HCT116 (cell line): ENCODE data around the gene PAX6. TPM values are rescaled to one million over a fixed set of nuclear protein-coding genes. Genes with fewer than 3 reads are reported as not detected.

Source experiments
- ATAC-seq: fragments of 200-7000 bp; cut with Tn5 transposase; 2 replicates; pipeline ENCODE4 v1.9.1; 2020; ENCODE audit warnings: mild to moderate bottlenecking, moderate library complexity
- BruUV-seq: library from RNA; stranded (reverse); fragments of 400-500 nt; replicated peaks from 2 replicates; lab custom pipeline; 2021; lab: Mats Ljungman, UMichigan
- CTCF ChIA-PET: fragments of 300-600 bp; sonication (Branson Sonifier 250); formaldehyde crosslinking; loops from one replicate; lab custom pipeline; 2021; ENCODE audit warnings: antibody characterized with exemption; lab: Charles Lee
- POLR2A ChIA-PET: fragments of 300-600, 350-600 bp; sonication (Branson Sonifier 250); formaldehyde crosslinking; loops from one replicate; lab custom pipeline; 2021; ENCODE audit warnings: antibody characterized with exemption; lab: Charles Lee
- RAD21 ChIA-PET, 2 experiments: fragments of 300-600 bp; sonication (Branson Sonifier 250); formaldehyde crosslinking; loops; one replicate each; lab custom pipeline; 2023; ENCODE audit warnings: low total read pairs in 2 of 2; ENCODE audit not compliant: uncharacterized antibody in 2 of 2, unreplicated experiment in 2 of 2, low non-redundant PET in 1 of 2; lab: Charles Lee
- DNase-seq: peaks from one replicate; pipeline ENCODE4 v3.0.0-alpha.2; 2010; ENCODE audit warnings: low read depth, low spot score
- H2AFZ ChIP-seq: fragments of 200-600 bp; shearing (Covaris generic), sonication (generic); 2 replicates; pipeline ENCODE4 v1.6.1; 2017; ENCODE audit warnings: low read depth, mixed run types, mixed read lengths, antibody characterized with exemption, low read length; ENCODE audit not compliant: poor library complexity, severe bottlenecking
- H3K27ac ChIP-seq: 2 replicates; pipeline ENCODE4 v1.5.1; 2012; ENCODE audit warnings: low read depth, low read length
- H3K27me3 ChIP-seq: fragments of 200-600 bp; sonication (generic); 2 replicates; pipeline ENCODE4 v1.6.1; 2016; ENCODE audit warnings: mixed run types, low read length, mixed read lengths; ENCODE audit not compliant: insufficient read depth
- H3K36me3 ChIP-seq, 2 experiments: fragments of 200-500 bp in 1 of 2; fragments of 200-600 bp in 1 of 2; sonication (Bioruptor generic) in 1 of 2; sonication (generic) in 1 of 2; 2 replicates each; pipeline versions ENCODE4 v1.5.1 to v1.6.1; 2014 to 2016; ENCODE audit warnings: low read length in 2 of 2, inconsistent platforms in 1 of 2, mixed read lengths in 1 of 2, mixed run types in 1 of 2; ENCODE audit not compliant: insufficient read depth in 2 of 2, control insufficient read depth in 1 of 2
- H3K4me1 ChIP-seq, 2 experiments: fragments of 200-600 bp in 1 of 2; sonication (generic) in 1 of 2; 2 replicates each; pipeline versions ENCODE4 v1.5.1 to v1.6.1; 2012 to 2017; ENCODE audit warnings: low read length in 2 of 2, inconsistent platforms in 1 of 2, mild to moderate bottlenecking in 1 of 2, mixed read lengths in 1 of 2, mixed run types in 1 of 2, moderate library complexity in 1 of 2; ENCODE audit not compliant: insufficient read depth in 2 of 2, control insufficient read depth in 1 of 2
- H3K4me2 ChIP-seq: fragments of 200-600 bp; sonication (generic); 2 replicates; pipeline ENCODE4 v1.6.1; 2017; ENCODE audit warnings: mixed run types, low read length, mixed read lengths
- H3K4me3 ChIP-seq, 2 experiments: fragments of 200-600 bp in 1 of 2; sonication (generic) in 1 of 2; replicated peaks in 1 of 2; 2 replicates each; pipeline ENCODE4 v1.5.1; 2011 to 2016; ENCODE audit warnings: low read length in 2 of 2, control low read depth in 1 of 2, low read depth in 1 of 2, mild to moderate bottlenecking in 1 of 2, mixed read lengths in 1 of 2, mixed run types in 1 of 2
- H3K79me2 ChIP-seq: fragments of 200-600 bp; sonication (generic); 2 replicates; pipeline ENCODE4 v1.6.1; 2017; ENCODE audit warnings: mild to moderate bottlenecking, mixed run types, low read length, moderate library complexity, mixed read lengths; ENCODE audit not compliant: insufficient read depth
- H3K9ac ChIP-seq: fragments of 200-600 bp; sonication (generic); 2 replicates; pipeline ENCODE4 v1.6.1; 2016; ENCODE audit warnings: low read length, mixed read lengths
- H3K9me2 ChIP-seq: fragments of 200-600 bp; sonication (generic), shearing (Covaris generic); 2 replicates; pipeline ENCODE4 v1.6.1; 2017; ENCODE audit warnings: mixed run types, mild to moderate bottlenecking, moderate library complexity; ENCODE audit not compliant: insufficient read depth
- H3K9me3 ChIP-seq, 2 experiments: fragments of 200-500 bp in 1 of 2; fragments of 200-600 bp in 1 of 2; sonication (Bioruptor generic) in 1 of 2; sonication (generic) in 1 of 2; 2 replicates each; pipeline ENCODE4 v1.6.1; 2014 to 2017; ENCODE audit warnings: low read length in 2 of 2, mixed read lengths in 2 of 2, inconsistent platforms in 1 of 2, low read depth in 1 of 2, mild to moderate bottlenecking in 1 of 2, mixed run types in 1 of 2, moderate library complexity in 1 of 2; ENCODE audit not compliant: control insufficient read depth in 1 of 2, insufficient read depth in 1 of 2
- H4K20me1 ChIP-seq: fragments of 200-600 bp; sonication (generic), shearing (Covaris generic); 2 replicates; pipeline ENCODE4 v1.6.1; 2017; ENCODE audit warnings: mixed run types, mild to moderate bottlenecking, moderate library complexity; ENCODE audit not compliant: insufficient read depth
- CBX3 ChIP-seq: IDR thresholded peaks from 2 replicates; pipeline ENCODE4 v1.6.1; 2012; ENCODE audit warnings: low read depth
- CEBPB ChIP-seq: IDR thresholded peaks from 2 replicates; pipeline ENCODE4 v1.6.1; 2012; ENCODE audit warnings: low read depth
- ELF1 ChIP-seq: IDR thresholded peaks from 2 replicates; pipeline ENCODE4 v1.6.1; 2012; ENCODE audit warnings: low read depth, borderline replicate concordance
- EZH2 ChIP-seq: fragments of 200-600 bp; sonication (generic); IDR thresholded peaks from 2 replicates; pipeline ENCODE4 v1.6.1; 2017; ENCODE audit warnings: antibody characterized with exemption, mixed run types
- EZH2phosphoT487 ChIP-seq: fragments of 200-600 bp; IDR thresholded peaks from 2 replicates; pipeline ENCODE4 v1.6.1; 2018; ENCODE audit warnings: antibody characterized with exemption, borderline replicate concordance
- FOSL1 ChIP-seq: IDR thresholded peaks from 2 replicates; pipeline ENCODE4 v1.6.1; 2012; ENCODE audit warnings: low read depth
- JUND ChIP-seq: IDR thresholded peaks from 2 replicates; pipeline ENCODE4 v1.6.1; 2012
- POLR2A ChIP-seq: IDR thresholded peaks from 2 replicates; pipeline ENCODE4 v1.7.0; 2011; ENCODE audit warnings: borderline replicate concordance; ENCODE audit not compliant: insufficient read depth, insufficient read length; ENCODE audit errors: extremely low read depth
- RAD21 ChIP-seq: IDR thresholded peaks from 2 replicates; pipeline ENCODE4 v1.6.1; 2012; ENCODE audit warnings: low read depth, mild to moderate bottlenecking
- SP1 ChIP-seq: IDR thresholded peaks from 2 replicates; pipeline ENCODE4 v1.6.1; 2012; ENCODE audit warnings: low read depth
- SRF ChIP-seq: IDR thresholded peaks from 2 replicates; pipeline ENCODE4 v1.6.1; 2012; ENCODE audit warnings: low read depth
- TCF7L2 ChIP-seq: IDR thresholded peaks from 2 replicates; pipeline ENCODE4 v1.7.0; 2011; ENCODE audit warnings: borderline replicate concordance, inconsistent platforms; ENCODE audit not compliant: insufficient read depth, insufficient read length; ENCODE audit errors: extremely low read depth
- YY1 ChIP-seq: IDR thresholded peaks from 2 replicates; pipeline ENCODE4 v1.6.1; 2011; ENCODE audit warnings: low read length, low read depth, moderate library complexity, mild to moderate bottlenecking; ENCODE audit not compliant: insufficient replicate concordance; ENCODE audit errors: extremely low read depth
- ZFX ChIP-seq: fragments of 450-650 bp; IDR thresholded peaks from 2 replicates; pipeline ENCODE4 v1.6.1; 2017
- ZNF274 ChIP-seq: fragments of 200-500 bp; sonication (Bioruptor generic); IDR thresholded peaks from 2 replicates; pipeline ENCODE4 v1.6.1; 2014; ENCODE audit warnings: mild to moderate bottlenecking, low read depth, low read length, inconsistent platforms
- intact Hi-C: fragments of 100-400 bp; cut with micrococcal nuclease; formaldehyde crosslinking; loops from 2 replicates; pipeline ENCODE4 v1.10.0; 2022
- total RNA-seq: library from RNA; stranded (reverse); gene quantifications from one replicate; pipeline ENCODE4 v1.2.1, GENCODE V29; 2021; ENCODE audit not compliant: unreplicated experiment
- TF ChIP-seq, protein P1 (sequence below): IDR thresholded peaks from 2 replicates; pipeline ENCODE4 v1.6.1; 2012
- TF ChIP-seq, protein P2 (sequence below), 3 experiments: fragments of 200-600 bp in 1 of 3; sonication (generic) in 1 of 3; IDR thresholded peaks in 2 of 3; conservative IDR thresholded peaks in 1 of 3; 2 replicates each; pipeline ENCODE4 v1.5.1; 2012 to 2017; ENCODE audit warnings: low read depth in 2 of 3, low read length in 2 of 3, antibody characterized with exemption in 1 of 3, borderline replicate concordance in 1 of 3, control low read depth in 1 of 3, mild to moderate bottlenecking in 1 of 3, mixed read lengths in 1 of 3, mixed run types in 1 of 3, moderate library complexity in 1 of 3; ENCODE audit not compliant: insufficient read depth in 1 of 3
- TF ChIP-seq, protein P3 (sequence below): IDR thresholded peaks from 2 replicates; pipeline ENCODE4 v1.6.1; 2012
- TF ChIP-seq, protein P4 (sequence below): IDR thresholded peaks from 2 replicates; pipeline ENCODE4 v1.6.1; 2011; ENCODE audit warnings: mild to moderate bottlenecking, low read length, moderate library complexity; ENCODE audit not compliant: insufficient replicate concordance; ENCODE audit errors: extremely low read depth

The PAX6 gene
- total RNA-seq, 1 experiment from 2014 or later = 5.3 TPM

DNA sequence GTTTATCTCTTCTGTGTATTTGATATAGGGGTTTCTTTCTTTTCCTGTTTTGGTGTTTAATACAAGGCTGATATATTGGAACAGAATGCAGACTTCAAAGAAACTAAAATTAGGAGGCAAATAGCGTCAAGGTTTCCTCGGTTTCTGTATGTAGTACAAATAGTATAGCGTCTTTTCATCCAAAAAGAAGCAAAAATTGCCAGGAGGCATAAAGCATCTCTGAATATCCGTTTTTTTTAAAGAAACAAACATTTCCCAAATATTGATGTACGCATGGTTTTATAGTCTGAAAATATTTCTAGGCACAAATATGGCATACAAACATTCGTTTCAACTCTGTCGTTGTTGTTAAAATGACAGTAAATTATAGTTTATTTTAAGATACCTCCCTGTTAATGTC is 17.1 kb upstream of the PAX6 start (continued):
- TF ChIP-seq ELF1 (no peak), CBX3 (no peak), CEBPB (no peak), SP1 (no peak), TCF7L2 (no peak), JUND (no peak), EZH2phosphoT487 (no peak), SRF (no peak)
- TF ChIP-seq, protein P1, sequence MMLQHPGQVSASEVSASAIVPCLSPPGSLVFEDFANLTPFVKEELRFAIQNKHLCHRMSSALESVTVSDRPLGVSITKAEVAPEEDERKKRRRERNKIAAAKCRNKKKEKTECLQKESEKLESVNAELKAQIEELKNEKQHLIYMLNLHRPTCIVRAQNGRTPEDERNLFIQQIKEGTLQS = no peak

DNA sequence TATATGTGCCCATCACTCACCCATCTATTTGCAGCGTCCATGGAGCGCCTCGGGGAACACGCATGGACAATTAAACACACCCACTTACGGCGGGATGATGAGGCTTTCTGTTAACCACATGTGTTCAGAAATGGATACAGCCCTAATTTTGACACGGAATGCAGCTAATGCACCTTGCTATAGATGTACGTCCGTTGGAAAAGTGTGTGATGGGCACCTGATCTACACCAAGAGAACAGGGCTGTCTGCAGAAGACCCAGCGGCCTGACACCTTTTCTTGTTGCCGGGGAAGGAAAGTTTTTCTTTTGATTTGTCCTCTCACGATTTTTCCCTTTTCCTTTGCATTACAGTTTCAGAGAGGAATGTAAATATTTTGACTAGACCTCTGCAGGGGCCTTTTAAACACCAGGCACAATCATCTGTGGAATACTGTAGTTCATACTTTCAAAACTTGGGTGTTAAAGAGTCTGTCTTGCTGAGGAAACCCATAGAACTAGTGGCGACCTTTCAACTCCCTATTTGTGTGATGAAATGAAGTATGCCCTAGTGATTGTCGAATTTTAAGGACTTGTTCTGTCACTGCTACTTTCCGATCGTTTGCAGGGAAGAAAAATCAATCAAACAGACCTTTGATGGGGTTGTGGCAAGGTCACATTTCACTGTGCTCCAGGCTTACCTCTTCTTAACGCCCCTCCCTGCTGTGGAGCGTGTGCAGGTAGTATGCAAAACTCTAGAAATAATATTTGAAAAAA is 16.5 kb upstream of the PAX6 start:
- H3K4me1 ChIP-seq = no peaks in the 10 kb centered on the region
- no peak overlapping the region for H3K9ac ChIP-seq
- ChIA-PET CTCF (no interaction called here), RAD21 (no interaction called here), POLR2A (no interaction called here)
- H3K36me3 ChIP-seq = no peaks in the 10 kb centered on the region
- no peaks in the 10 kb centered on the region for H4K20me1 ChIP-seq
- H3K4me2 ChIP-seq = no peak overlapping the region
- no peak overlapping the region for H3K27ac ChIP-seq
- ATAC-seq (no peak), DNase-seq (no peak)
- no peaks in the 10 kb centered on the region for H3K9me2 ChIP-seq
- intact Hi-C loops = no loop called here
- H3K27me3 ChIP-seq = no peaks in the 10 kb centered on the region
- H3K4me3 ChIP-seq = no peak overlapping the region
- no peaks in the 10 kb centered on the region for H3K79me2 ChIP-seq
- H3K9me3 ChIP-seq = no peaks in the 10 kb centered on the region
- H2AFZ ChIP-seq = no peak overlapping the region
- no TSS peak for BruUV-seq
- TF ChIP-seq EZH2 (no peak), YY1 (no peak), ZNF274 (no peak), FOSL1 (no peak), POLR2A (no peak), EZH2phosphoT487 (no peak), RAD21 (no peak), ZFX (no peak)
- TF ChIP-seq, protein P2, sequence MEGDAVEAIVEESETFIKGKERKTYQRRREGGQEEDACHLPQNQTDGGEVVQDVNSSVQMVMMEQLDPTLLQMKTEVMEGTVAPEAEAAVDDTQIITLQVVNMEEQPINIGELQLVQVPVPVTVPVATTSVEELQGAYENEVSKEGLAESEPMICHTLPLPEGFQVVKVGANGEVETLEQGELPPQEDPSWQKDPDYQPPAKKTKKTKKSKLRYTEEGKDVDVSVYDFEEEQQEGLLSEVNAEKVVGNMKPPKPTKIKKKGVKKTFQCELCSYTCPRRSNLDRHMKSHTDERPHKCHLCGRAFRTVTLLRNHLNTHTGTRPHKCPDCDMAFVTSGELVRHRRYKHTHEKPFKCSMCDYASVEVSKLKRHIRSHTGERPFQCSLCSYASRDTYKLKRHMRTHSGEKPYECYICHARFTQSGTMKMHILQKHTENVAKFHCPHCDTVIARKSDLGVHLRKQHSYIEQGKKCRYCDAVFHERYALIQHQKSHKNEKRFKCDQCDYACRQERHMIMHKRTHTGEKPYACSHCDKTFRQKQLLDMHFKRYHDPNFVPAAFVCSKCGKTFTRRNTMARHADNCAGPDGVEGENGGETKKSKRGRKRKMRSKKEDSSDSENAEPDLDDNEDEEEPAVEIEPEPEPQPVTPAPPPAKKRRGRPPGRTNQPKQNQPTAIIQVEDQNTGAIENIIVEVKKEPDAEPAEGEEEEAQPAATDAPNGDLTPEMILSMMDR (IDR thresholded peaks at IDR 0.05 in 2 of 3, conservative IDR thresholded peaks at IDR 0.05 in 1 of 3; ENCODE audit: borderline replicate concordance in 1 of 3, insufficient read depth in 1 of 3, low read depth in 2 of 3, low read length in 2 of 3) = no peak
- TF ChIP-seq, protein P3, sequence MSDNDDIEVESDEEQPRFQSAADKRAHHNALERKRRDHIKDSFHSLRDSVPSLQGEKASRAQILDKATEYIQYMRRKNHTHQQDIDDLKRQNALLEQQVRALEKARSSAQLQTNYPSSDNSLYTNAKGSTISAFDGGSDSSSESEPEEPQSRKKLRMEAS = no peak
- TF ChIP-seq, protein P1 = no peak
- TF ChIP-seq, protein P4, sequence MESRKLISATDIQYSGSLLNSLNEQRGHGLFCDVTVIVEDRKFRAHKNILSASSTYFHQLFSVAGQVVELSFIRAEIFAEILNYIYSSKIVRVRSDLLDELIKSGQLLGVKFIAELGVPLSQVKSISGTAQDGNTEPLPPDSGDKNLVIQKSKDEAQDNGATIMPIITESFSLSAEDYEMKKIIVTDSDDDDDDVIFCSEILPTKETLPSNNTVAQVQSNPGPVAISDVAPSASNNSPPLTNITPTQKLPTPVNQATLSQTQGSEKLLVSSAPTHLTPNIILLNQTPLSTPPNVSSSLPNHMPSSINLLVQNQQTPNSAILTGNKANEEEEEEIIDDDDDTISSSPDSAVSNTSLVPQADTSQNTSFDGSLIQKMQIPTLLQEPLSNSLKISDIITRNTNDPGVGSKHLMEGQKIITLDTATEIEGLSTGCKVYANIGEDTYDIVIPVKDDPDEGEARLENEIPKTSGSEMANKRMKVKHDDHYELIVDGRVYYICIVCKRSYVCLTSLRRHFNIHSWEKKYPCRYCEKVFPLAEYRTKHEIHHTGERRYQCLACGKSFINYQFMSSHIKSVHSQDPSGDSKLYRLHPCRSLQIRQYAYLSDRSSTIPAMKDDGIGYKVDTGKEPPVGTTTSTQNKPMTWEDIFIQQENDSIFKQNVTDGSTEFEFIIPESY = no peak
